Astrocyte (in vitro differentiated cells and primary cell): ENCODE results near the gene NPLOC4.

Experiments
- CTCF ChIP-seq: IDR thresholded peaks from 2 replicates; pipeline ENCODE4 v1.5.1; 2011; ENCODE audit warnings: low read depth, mild to moderate bottlenecking, inconsistent platforms, low read length, moderate library complexity; ENCODE audit not compliant: insufficient read depth
- EZH2 ChIP-seq: IDR thresholded peaks from 2 replicates; pipeline ENCODE4 v1.6.1; 2012; ENCODE audit warnings: mild to moderate bottlenecking, low read length, inconsistent platforms; ENCODE audit not compliant: insufficient read depth

GRCh38 chr17:81608605-81609004, 28.3 kb downstream of the NPLOC4 start:
- TF ChIP-seq CTCF, result no peak
- no peak for TF ChIP-seq EZH2
